Spinal cord (tissue), 10 donors: ENCODE results near the gene TWF2. TPM values are rescaled to one million over a fixed set of nuclear protein-coding genes. Genes with fewer than 3 reads are reported as not detected.

Experiments used
- DNase-seq, 6 donors: peaks; one replicate each; pipeline versions ENCODE4 v3.0.0 to v3.0.0-alpha.2; 2013 to 2015; ENCODE audit warnings: low spot score in 6 of 6, low read depth in 4 of 6
- H3K27ac ChIP-seq: one replicate; pipeline ENCODE4 v1.5.1; 2013; ENCODE audit warnings: low read depth, low read length, control low read depth
- H3K27me3 ChIP-seq: one replicate; pipeline ENCODE4 v1.6.1; 2013; ENCODE audit warnings: low read length; ENCODE audit not compliant: control insufficient read depth, insufficient read depth
- H3K36me3 ChIP-seq: one replicate; pipeline ENCODE4 v1.6.1; 2013; ENCODE audit warnings: low read length; ENCODE audit not compliant: control insufficient read depth, insufficient read depth
- H3K4me1 ChIP-seq: one replicate; pipeline ENCODE4 v1.6.1; 2013; ENCODE audit warnings: low read length; ENCODE audit not compliant: control insufficient read depth, insufficient read depth
- H3K4me3 ChIP-seq: one replicate; pipeline ENCODE4 v1.5.1; 2013; ENCODE audit warnings: low read depth, low read length, control low read depth
- H3K9me3 ChIP-seq: one replicate; pipeline ENCODE4 v1.6.1; 2013; ENCODE audit warnings: low read length; ENCODE audit not compliant: control insufficient read depth, insufficient read depth
- WGBS: methylation state at CpG from one replicate; pipeline ENCODE4 v1.1.5; 2013; ENCODE audit warnings: missing lambda C conversion rate; ENCODE audit not compliant: insufficient coverage; 5-methylcytosine and 5-hydroxymethylcytosine counted together
- polyA plus RNA-seq, 2 donors: library from polyadenylated mRNA; unstranded; fragments of 120-200 nt; gene quantifications; one replicate each; pipeline ENCODE4 v1.2.1, GENCODE V29; 2013; ENCODE audit not compliant: insufficient read length in 2 of 2
- total RNA-seq, 2 donors: library from RNA; depleted of rRNA in 1 of 2; stranded (reverse); fragments of 120-200 nt in 1 of 2; fragments of >200 nt in 1 of 2; gene quantifications; one replicate each; pipeline versions ENCODE4 v1.2.3 to v1.2.4, GENCODE V29; 2013 to 2014
- donor health status: healthy.

The TWF2 gene
- total and polyA plus RNA-seq, 4 donors = 20.8 to 36.3 (median 30.9) TPM

GRCh38 chr3:52233968-52234367 is 5.0 kb downstream of the TWF2 start:
- no peak overlapping the region for H3K4me3 ChIP-seq

GRCh38 chr3:52233108-52233591 is 5.8 kb downstream of the TWF2 start:
- H3K27ac ChIP-seq = no peak overlapping the region
- WGBS = 91% methylated on average over 3 of the region's 5 CpGs
- H3K27me3 ChIP-seq = no peaks in the 10 kb centered on the region
- peaks cover 80% of the 10 kb centered on the region for H3K36me3 ChIP-seq
- H3K9me3 ChIP-seq = no peaks in the 10 kb centered on the region
- no peak for DNase-seq
- no peak overlapping the region for H3K4me3 ChIP-seq
- H3K4me1 ChIP-seq = peaks cover 46% of the 10 kb centered on the region

More at GRCh38 chr3:52233968-52234367, 5.0 kb downstream of the TWF2 start:
- H3K4me1 ChIP-seq = peaks cover 48% of the 10 kb centered on the region
- no peak overlapping the region for H3K27ac ChIP-seq
- H3K36me3 ChIP-seq = peaks cover 72% of the 10 kb centered on the region
- 39% methylated on average over 2 of the region's 3 CpGs for WGBS
- H3K9me3 ChIP-seq = no peaks in the 10 kb centered on the region
- H3K27me3 ChIP-seq = no peaks in the 10 kb centered on the region
- DNase-seq = peak in 2 of 6 donors; percentile 60 to 76

- H3K4me3 ChIP-seq = no peak overlapping the region
- H3K4me1 ChIP-seq = peaks cover 40% of the 10 kb centered on the region
- H3K36me3 ChIP-seq = peaks cover 82% of the 10 kb centered on the region
- no peak overlapping the region for H3K27ac ChIP-seq
- H3K27me3 ChIP-seq = no peaks in the 10 kb centered on the region
- H3K9me3 ChIP-seq = no peaks in the 10 kb centered on the region
- DNase-seq = peak in 1 of 6 donors; percentile 19
- 77% methylated on average over 24 of the region's 28 CpGs for WGBS
These were observed 6.5 kb downstream of the TWF2 start for GRCh38 chr3:52232279-52233107.

- peak in 1 of 6 donors; percentile 32 for DNase-seq
- Histone ChIP-seq H3K27me3 (no peaks in the 10 kb centered on the region), H3K36me3 (peaks cover 85% of the 10 kb centered on the region), H3K9me3 (no peaks in the 10 kb centered on the region), H3K4me1 (peaks cover 34% of the 10 kb centered on the region), H3K27ac (no peak overlapping the region), H3K4me3 (no peak overlapping the region)
- WGBS = 77% methylated on average over 32 of the region's 34 CpGs
These were observed 7.3 kb downstream of the TWF2 start for GRCh38 chr3:52231502-52232278.

GRCh38 chr3:52230889-52231499 is 8.0 kb downstream of the TWF2 start:
- Histone ChIP-seq H3K27ac (no peak overlapping the region), H3K9me3 (no peaks in the 10 kb centered on the region), H3K27me3 (no peaks in the 10 kb centered on the region), H3K36me3 (peaks cover 90% of the 10 kb centered on the region), H3K4me3 (no peak overlapping the region), H3K4me1 (peaks cover 28% of the 10 kb centered on the region)
- 93% methylated on average over 16 of the region's 16 CpGs for WGBS
- DNase-seq = no peak

GRCh38 chr3:52230461-52230860 is 8.5 kb downstream of the TWF2 start:
- WGBS = 90% methylated on average over 6 of the region's 6 CpGs

GRCh38 chr3:52229656-52230055 is 9.3 kb downstream of the TWF2 start:
- Histone ChIP-seq H3K9me3 (no peaks in the 10 kb centered on the region), H3K4me1 (peaks cover 21% of the 10 kb centered on the region), H3K27me3 (no peaks in the 10 kb centered on the region), H3K36me3 (peaks cover 80% of the 10 kb centered on the region), H3K27ac (no peak overlapping the region), H3K4me3 (no peak overlapping the region)
- no peak for DNase-seq
- 96% methylated on average over 11 of the region's 13 CpGs for WGBS

More at GRCh38 chr3:52230461-52230860, 8.5 kb downstream of the TWF2 start:
- no peaks in the 10 kb centered on the region for H3K9me3 ChIP-seq
- peaks cover 88% of the 10 kb centered on the region for H3K36me3 ChIP-seq
- no peak overlapping the region for H3K4me3 ChIP-seq
- DNase-seq = no peak
- H3K27ac ChIP-seq = no peak overlapping the region
- peaks cover 24% of the 10 kb centered on the region for H3K4me1 ChIP-seq
- no peaks in the 10 kb centered on the region for H3K27me3 ChIP-seq

GRCh38 chr3:52228751-52229291 is 10.1 kb downstream of the TWF2 start:
- H3K4me1 ChIP-seq = peaks cover 13% of the 10 kb centered on the region
- H3K9me3 ChIP-seq = no peaks in the 10 kb centered on the region
- H3K4me3 ChIP-seq = no peak overlapping the region
- 97% methylated on average over 16 of the region's 21 CpGs for WGBS
- no peak for DNase-seq
- H3K27ac ChIP-seq = no peak overlapping the region
- H3K36me3 ChIP-seq = peaks cover 72% of the 10 kb centered on the region
- no peaks in the 10 kb centered on the region for H3K27me3 ChIP-seq

GRCh38 chr3:52228266-52228665 is 10.7 kb downstream of the TWF2 start:
- no peak overlapping the region for H3K27ac ChIP-seq
- DNase-seq = no peak
- 87% methylated on average over 9 of the region's 10 CpGs for WGBS
- H3K36me3 ChIP-seq = peaks cover 74% of the 10 kb centered on the region
- no peaks in the 10 kb centered on the region for H3K27me3 ChIP-seq
- H3K9me3 ChIP-seq = no peaks in the 10 kb centered on the region
- H3K4me3 ChIP-seq = no peak overlapping the region
- H3K4me1 ChIP-seq = peaks cover 10% of the 10 kb centered on the region
